Breast epithelium (tissue), 4 donors: ENCODE data around the gene C4BPB. TPM values are rescaled to one million over a fixed set of nuclear protein-coding genes. Genes with fewer than 3 reads are reported as not detected.

ENCODE experiments used
- DNase-seq, 2 donors: peaks; one replicate each; pipeline ENCODE4 v3.0.0-alpha.2; 2019; ENCODE audit warnings: low spot score in 2 of 2
- H3K27ac ChIP-seq, 2 donors: fragments of 200-600 bp; sonication (generic) in 1 of 2; one replicate each; pipeline ENCODE4 v1.5.1; 2016 to 2019; ENCODE audit warnings: mild to moderate bottlenecking in 1 of 2
- H3K27me3 ChIP-seq, 2 donors: fragments of 200-600 bp; sonication (generic) in 1 of 2; one replicate each; pipeline versions ENCODE4 v1.5.1 to v1.6.0; 2017 to 2019; ENCODE audit warnings: control low read depth in 1 of 2, mild to moderate bottlenecking in 1 of 2
- H3K36me3 ChIP-seq: fragments of 200-600 bp; one replicate; pipeline ENCODE4 v1.5.1; 2019
- H3K4me1 ChIP-seq, 2 donors: fragments of 200-600 bp; sonication (generic); one replicate each; pipeline ENCODE4 v1.5.1; 2016 to 2019; ENCODE audit warnings: control low read depth in 1 of 2
- H3K4me3 ChIP-seq, 3 donors: fragments of 200-600 bp; sonication (generic); 1 replicate in 2 of 3; 2 replicates in 1 of 3; pipeline ENCODE4 v1.5.1; 2016 to 2019; ENCODE audit warnings: mild to moderate bottlenecking in 3 of 3, moderate library complexity in 2 of 3
- H3K9me3 ChIP-seq, 2 donors: fragments of 200-600 bp; sonication (generic) in 1 of 2; one replicate each; pipeline ENCODE4 v1.5.1; 2016 to 2019; ENCODE audit warnings: control low read depth in 1 of 2
- POLR2A ChIP-seq: fragments of 450-650 bp; IDR thresholded peaks from one replicate; pipeline ENCODE4 v1.6.1; 2016; ENCODE audit warnings: antibody characterized with exemption, mild to moderate bottlenecking, moderate library complexity
- POLR2AphosphoS5 ChIP-seq, 3 donors: sonication (generic); formaldehyde crosslinking; IDR thresholded peaks; one replicate each; pipeline ENCODE4 v1.6.1; 2017; ENCODE audit warnings: antibody characterized with exemption in 3 of 3
- intact Hi-C: fragments of 100-400 bp; cut with DNase I; formaldehyde crosslinking; loops from one replicate; pipeline ENCODE4 v1.15.1; 2023; ENCODE audit warnings: low total_unique reads
- total RNA-seq, 3 donors: library from RNA; depleted of rRNA; stranded (reverse); fragments of >200 nt; gene quantifications; one replicate each; pipeline ENCODE4 v1.1.0, GENCODE V29; 2016
- TF ChIP-seq, protein P1 (sequence below), 3 donors: fragments of 450-650 bp; IDR thresholded peaks; one replicate each; pipeline ENCODE4 v1.5.1; 2016 to 2017; ENCODE audit warnings: antibody characterized with exemption in 3 of 3, mild to moderate bottlenecking in 3 of 3, moderate library complexity in 3 of 3

C4BPB gene
- total RNA-seq, 3 donors from 2014 or later = 0.80 to 3.1 (median 0.98) TPM

DNA sequence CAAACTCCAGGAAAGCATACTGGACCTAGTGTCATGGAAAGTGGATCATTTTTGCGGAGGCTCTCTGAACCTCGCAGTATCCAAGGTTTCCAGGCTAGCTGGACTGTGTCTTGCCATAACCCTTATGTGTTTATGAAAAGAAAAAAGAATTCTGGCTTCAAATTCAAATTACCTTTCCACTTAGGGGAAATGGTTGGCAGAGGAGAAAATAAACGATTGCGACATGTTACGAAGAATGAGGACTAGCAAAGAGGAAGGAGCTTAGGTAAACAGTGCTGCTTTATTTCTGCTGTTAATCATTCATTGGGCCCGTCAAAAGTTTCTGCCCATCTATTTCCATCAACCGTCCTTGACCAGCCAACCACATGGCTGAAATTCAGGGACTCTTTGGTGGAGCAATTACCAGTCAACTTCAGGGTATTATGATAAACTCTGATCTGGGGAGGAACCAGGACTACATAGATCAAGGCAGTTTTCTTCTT lies 15.3 kb downstream of the C4BPB start, which contains the start of gene C4BPA:
Gene C4BPA (plus strand): TSS at position 342 of the 482 bp plus-strand sequence. CDS start 8,793 bp downstream, outside the sequence.
- Histone ChIP-seq H3K27me3 (no peaks in the 10 kb centered on the region), H3K4me1 (no peaks in the 10 kb centered on the region), H3K36me3 (no peaks in the 10 kb centered on the region), H3K27ac (peak within 1 kb of the TSS; percentile 19 to 60), H3K4me3 (no peak within 1 kb of the TSS), H3K9me3 (no peaks in the 10 kb centered on the region)
- intact Hi-C loops = no loop called here
- DNase-seq = no peak
- TF ChIP-seq, protein P1, sequence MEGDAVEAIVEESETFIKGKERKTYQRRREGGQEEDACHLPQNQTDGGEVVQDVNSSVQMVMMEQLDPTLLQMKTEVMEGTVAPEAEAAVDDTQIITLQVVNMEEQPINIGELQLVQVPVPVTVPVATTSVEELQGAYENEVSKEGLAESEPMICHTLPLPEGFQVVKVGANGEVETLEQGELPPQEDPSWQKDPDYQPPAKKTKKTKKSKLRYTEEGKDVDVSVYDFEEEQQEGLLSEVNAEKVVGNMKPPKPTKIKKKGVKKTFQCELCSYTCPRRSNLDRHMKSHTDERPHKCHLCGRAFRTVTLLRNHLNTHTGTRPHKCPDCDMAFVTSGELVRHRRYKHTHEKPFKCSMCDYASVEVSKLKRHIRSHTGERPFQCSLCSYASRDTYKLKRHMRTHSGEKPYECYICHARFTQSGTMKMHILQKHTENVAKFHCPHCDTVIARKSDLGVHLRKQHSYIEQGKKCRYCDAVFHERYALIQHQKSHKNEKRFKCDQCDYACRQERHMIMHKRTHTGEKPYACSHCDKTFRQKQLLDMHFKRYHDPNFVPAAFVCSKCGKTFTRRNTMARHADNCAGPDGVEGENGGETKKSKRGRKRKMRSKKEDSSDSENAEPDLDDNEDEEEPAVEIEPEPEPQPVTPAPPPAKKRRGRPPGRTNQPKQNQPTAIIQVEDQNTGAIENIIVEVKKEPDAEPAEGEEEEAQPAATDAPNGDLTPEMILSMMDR (IDR thresholded peaks at IDR 0.05) = no peak
- no peak for TF ChIP-seq POLR2AphosphoS5 (IDR thresholded peaks at IDR 0.05)
- TF ChIP-seq POLR2A = no peak

DNA sequence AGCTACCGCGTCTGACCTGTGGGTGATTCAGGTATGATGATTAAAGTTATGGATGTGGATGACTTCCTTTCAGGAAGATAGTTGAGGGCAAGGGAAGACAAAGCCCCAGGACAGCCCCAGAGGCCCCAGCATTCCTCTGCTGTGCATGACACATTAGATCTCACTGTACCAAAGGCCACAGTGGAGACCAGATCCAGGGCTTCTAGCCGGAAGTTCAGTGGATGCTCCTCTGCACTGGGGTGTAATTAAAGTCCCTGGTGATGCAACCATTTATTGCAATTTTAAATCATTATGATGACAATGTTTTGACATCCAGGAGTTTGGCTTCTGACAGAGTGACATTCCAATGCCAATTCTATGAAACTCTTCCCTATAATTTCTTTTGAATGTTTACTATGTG lies 20.3 kb downstream of the C4BPB start:
- Histone ChIP-seq H3K27me3 (no peaks in the 10 kb centered on the region), H3K4me1 (no peaks in the 10 kb centered on the region), H3K27ac (no peak overlapping the region), H3K36me3 (no peaks in the 10 kb centered on the region), H3K9me3 (no peaks in the 10 kb centered on the region), H3K4me3 (no peak overlapping the region)
- intact Hi-C loops = no loop called here
- DNase-seq = no peak
- TF ChIP-seq POLR2A (no peak), POLR2AphosphoS5 (IDR thresholded peaks at IDR 0.05) (no peak)
- TF ChIP-seq, protein P1 (IDR thresholded peaks at IDR 0.05) = no peak

DNA sequence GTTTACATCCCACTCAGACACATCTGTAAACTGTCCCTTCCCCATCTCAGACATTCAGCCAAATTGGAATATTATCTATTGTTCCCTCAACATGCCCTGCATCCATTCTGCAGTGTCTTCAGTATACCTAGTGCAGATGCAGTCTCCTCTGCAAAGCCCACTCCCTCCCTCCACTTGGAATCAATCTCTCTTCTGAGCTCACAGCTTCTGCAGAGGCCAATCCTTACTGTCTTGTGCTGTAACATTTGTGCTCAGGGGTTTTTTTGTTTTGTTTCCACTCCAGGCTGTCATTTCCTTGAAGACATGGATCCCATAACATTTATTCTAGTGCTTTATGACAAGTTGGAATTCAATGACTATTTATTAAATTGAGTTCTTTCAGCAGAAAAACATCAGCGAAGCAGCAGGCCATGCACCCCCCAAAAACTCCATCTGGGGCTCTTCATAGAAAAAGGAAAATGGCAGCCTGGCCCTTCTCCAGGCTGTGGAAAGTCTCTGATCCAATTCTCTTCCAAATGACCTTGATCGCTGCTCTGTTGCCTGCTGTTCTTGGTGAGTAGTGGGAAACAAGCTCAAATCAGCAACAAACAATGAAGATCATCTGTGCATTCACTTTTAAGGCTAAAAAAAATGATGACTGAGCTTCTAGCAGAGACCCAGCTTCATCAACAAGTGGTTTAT lies 24.1 kb downstream of the C4BPB start:
- Histone ChIP-seq H3K4me1 (no peaks in the 10 kb centered on the region), H3K36me3 (no peaks in the 10 kb centered on the region), H3K4me3 (no peak overlapping the region), H3K9me3 (no peaks in the 10 kb centered on the region), H3K27ac (no peak overlapping the region), H3K27me3 (no peaks in the 10 kb centered on the region)
- intact Hi-C loops = no loop called here
- no peak for DNase-seq
- TF ChIP-seq POLR2AphosphoS5 (IDR thresholded peaks at IDR 0.05) (no peak), POLR2A (no peak)
- TF ChIP-seq, protein P1 (IDR thresholded peaks at IDR 0.05) = no peak

DNA sequence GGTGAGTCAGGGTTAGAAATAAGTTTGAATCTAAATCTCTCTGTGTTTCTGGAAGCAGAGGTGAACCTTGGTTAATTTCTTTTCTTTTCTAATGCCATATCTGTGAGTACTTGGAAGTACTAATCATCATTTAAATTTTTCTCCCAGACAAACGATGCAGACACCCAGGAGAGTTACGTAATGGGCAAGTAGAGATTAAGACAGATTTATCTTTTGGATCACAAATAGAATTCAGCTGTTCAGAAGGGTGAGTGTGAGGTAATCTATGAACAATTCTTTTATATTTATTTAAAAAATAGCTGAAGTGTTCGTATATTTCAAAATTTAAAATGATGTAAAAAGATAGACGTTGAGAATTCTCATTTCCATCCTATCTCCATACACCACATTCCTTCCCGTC lies 26.6 kb downstream of the C4BPB start:
- H3K9me3 ChIP-seq = no peaks in the 10 kb centered on the region
- TF ChIP-seq, protein P1 (IDR thresholded peaks at IDR 0.05) = no peak
- TF ChIP-seq POLR2AphosphoS5 (IDR thresholded peaks at IDR 0.05) (no peak), POLR2A (no peak)
- no peaks in the 10 kb centered on the region for H3K27me3 ChIP-seq
- DNase-seq = no peak
- no peak overlapping the region for H3K27ac ChIP-seq
- no peaks in the 10 kb centered on the region for H3K36me3 ChIP-seq
- intact Hi-C loops = no loop called here
- H3K4me1 ChIP-seq = no peaks in the 10 kb centered on the region
- H3K4me3 ChIP-seq = no peak overlapping the region

DNA sequence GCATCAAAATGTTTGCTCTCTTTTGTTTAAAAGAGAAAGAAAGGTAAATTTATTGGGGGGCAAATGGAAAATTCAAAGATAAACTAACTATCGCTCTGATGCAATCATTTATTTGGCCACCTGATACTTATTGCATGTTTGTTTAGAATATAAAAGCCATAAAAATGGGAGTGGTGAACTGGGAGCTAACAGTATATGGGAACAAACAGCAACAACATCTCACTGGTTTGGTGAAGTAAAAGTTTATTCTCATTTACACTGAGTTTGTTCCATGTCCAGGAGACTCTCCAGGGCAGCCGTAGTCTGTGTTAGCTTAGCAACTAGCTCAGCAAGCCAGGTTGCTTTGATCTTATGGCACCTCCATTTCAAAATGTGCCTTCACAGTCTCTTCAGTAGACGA lies 35.7 kb downstream of the C4BPB start:
- H3K27me3 ChIP-seq = no peaks in the 10 kb centered on the region
- TF ChIP-seq POLR2A = no peak
- TF ChIP-seq, protein P1 (IDR thresholded peaks at IDR 0.05) = no peak
- H3K36me3 ChIP-seq = no peaks in the 10 kb centered on the region
- H3K4me1 ChIP-seq = no peaks in the 10 kb centered on the region
- peaks cover 4 to 13% of the 10 kb centered on the region in 2 donors for H3K9me3 ChIP-seq
- no peak overlapping the region for H3K27ac ChIP-seq
- intact Hi-C loops = no loop called here
- DNase-seq = no peak
- H3K4me3 ChIP-seq = no peak overlapping the region
